HUES48 (cell line): ENCODE results near the gene COIL.

Experiments used
- H3K27ac ChIP-seq: one replicate; pipeline ENCODE4 v1.7.0; 2013; ENCODE audit warnings: low read depth, low read length, inconsistent platforms
- H3K27me3 ChIP-seq: 2 replicates; pipeline ENCODE4 v1.6.1; 2013; ENCODE audit warnings: mild to moderate bottlenecking, low read length; ENCODE audit not compliant: control insufficient read depth, insufficient read depth
- H3K36me3 ChIP-seq: 2 replicates; pipeline ENCODE4 v1.6.1; 2013; ENCODE audit warnings: low read length; ENCODE audit not compliant: control insufficient read depth, insufficient read depth
- H3K4me1 ChIP-seq: 2 replicates; pipeline ENCODE4 v1.6.1; 2013; ENCODE audit warnings: mild to moderate bottlenecking, low read length; ENCODE audit not compliant: control insufficient read depth, insufficient read depth
- H3K4me3 ChIP-seq: 2 replicates; pipeline ENCODE4 v1.5.1; 2013; ENCODE audit warnings: mild to moderate bottlenecking, low read depth, low read length
- H3K9ac ChIP-seq: 2 replicates; pipeline ENCODE4 v1.6.1; 2013; ENCODE audit warnings: mild to moderate bottlenecking, low read depth, low read length, moderate library complexity
- H3K9me3 ChIP-seq: 2 replicates; pipeline ENCODE4 v1.6.1; 2013; ENCODE audit warnings: low read length; ENCODE audit not compliant: control insufficient read depth, insufficient read depth

COIL gene

DNA sequence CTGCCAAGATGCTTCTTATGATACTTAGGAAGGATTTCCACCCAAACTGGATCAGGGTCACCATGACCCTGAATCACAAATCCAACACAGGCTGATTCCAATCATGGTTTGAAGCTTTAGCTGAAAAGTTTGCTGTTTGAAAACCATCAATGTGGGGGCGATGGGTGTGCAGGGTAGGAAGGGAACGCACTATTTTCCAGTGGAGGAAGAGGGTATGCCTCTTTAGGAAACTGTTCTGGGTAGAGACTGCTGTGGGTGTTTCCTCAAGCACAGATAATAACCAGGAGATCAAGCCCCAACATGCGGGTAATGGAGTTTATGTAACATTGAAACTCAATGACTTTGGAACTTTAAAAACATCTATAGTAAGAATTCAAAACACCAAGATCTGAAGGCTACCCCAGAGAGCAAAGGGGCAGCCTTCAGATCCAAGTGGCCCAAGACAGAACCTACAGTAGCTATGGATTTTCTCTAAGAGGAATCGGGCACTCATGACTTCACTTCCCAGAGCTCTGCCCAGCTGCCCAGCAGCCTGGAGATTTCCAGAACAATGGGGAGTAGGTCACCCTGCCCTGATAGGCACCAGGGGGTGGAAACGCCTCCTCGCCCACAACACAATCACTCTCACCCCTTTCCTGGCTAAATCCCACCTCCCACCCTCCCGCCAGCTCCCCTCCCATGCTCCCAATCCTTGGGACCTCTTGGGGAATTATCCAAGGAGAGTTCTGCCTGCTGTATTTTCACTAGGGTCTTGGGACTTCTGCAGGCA lies 69.8 kb downstream of the COIL start:
- Histone ChIP-seq H3K27me3 (no peaks in the 10 kb centered on the region), H3K4me1 (peaks cover 2% of the 10 kb centered on the region; the same call in 1 of the 2 replicates), H3K9me3 (peaks cover 19% of the 10 kb centered on the region), H3K27ac (no peak overlapping the region), H3K36me3 (peaks cover 45% of the 10 kb centered on the region), H3K9ac (no peak overlapping the region), H3K4me3 (no peak overlapping the region)

DNA sequence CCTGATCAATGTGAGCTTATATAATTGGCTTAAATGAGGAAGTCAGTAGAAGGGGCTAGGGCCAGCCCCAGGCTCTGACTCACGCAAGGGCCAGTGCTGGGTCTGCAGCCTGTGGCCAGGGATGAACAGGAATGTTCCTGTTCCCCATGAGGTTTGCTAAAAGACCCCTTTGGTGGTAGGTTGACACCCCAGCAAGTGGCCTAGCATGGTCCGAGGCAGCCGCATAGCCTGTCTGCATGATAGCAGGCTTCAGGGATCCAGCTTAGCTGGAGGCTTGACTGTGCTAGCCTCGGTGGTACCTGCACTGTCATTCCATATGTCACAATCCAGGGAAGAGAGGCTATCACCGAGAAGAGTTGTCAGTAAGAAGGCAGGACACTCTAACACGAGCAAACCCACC lies 70.5 kb downstream of the COIL start:
- H3K4me3 ChIP-seq = no peak overlapping the region
- H3K4me1 ChIP-seq = no peaks in the 10 kb centered on the region
- H3K9ac ChIP-seq = no peak overlapping the region
- H3K27ac ChIP-seq = no peak overlapping the region
- H3K9me3 ChIP-seq = peaks cover 19% of the 10 kb centered on the region
- H3K36me3 ChIP-seq = peaks cover 41% of the 10 kb centered on the region
- no peaks in the 10 kb centered on the region for H3K27me3 ChIP-seq
